IPS DF 4.7 (cell line): ENCODE results near the gene WDR43.

ENCODE experiments used
- DNase-seq: peaks from one replicate; pipeline ENCODE4 v3.0.0-alpha.2; 2013; ENCODE audit warnings: low spot score; ENCODE audit errors: extremely low read depth

Gene WDR43

DNA sequence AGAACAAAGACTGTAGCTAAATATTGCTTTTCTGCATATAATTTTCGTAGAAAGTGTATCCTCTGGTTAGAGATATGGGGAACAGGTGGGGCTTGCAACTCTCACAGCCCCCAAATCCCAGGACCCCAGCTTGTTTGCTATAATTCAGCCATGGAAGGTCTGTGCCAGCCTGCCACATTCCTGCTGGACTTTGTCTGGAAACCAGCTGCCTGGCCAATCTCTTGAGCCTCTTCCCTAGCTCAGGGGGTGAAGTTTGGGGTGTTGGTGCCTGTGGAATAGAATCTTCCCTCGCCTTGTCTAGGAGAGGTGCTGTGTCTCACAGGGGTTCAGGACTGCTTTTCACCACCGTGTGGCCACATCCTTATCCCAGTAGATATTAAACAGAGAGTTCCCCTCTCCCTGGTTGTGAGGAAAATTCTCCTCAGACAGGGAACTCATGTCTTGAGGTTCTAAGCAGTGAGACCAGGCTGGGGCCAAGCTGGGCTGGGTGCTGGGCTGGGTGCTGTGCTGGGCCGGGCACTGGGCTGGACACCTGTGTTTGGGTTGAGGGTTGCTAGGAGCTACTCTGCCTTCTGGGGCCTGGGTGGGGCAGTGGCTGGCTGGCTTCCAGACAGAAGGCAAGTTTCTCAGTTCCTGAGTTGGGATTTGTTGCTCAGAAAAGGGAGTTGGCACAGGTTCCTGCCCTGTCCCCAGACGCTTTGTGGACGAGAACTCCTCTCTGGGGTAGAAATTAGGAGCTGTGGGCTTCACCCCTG is 98.9 kb downstream of the WDR43 start:
- no peak for DNase-seq

DNA sequence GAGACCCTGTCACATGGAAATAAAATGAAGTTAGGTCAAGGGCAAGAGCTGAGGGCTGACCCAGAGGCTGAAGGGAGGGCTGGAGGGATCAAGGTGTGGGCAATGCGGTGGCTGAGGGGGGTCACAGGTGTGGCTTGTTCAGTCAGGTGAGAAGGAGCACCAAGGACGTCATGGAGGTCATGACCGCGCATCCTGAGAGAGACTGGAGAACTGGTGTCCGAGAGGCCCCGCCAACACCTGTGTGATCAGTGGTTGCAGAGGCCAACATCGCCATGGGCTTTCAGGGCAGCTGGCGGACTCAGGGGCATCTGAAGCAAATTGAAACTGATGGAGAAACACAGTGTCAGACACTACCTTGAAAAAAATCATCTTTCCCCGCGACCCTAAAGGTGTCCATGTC is 99.6 kb downstream of the WDR43 start:
- no peak for DNase-seq

DNA sequence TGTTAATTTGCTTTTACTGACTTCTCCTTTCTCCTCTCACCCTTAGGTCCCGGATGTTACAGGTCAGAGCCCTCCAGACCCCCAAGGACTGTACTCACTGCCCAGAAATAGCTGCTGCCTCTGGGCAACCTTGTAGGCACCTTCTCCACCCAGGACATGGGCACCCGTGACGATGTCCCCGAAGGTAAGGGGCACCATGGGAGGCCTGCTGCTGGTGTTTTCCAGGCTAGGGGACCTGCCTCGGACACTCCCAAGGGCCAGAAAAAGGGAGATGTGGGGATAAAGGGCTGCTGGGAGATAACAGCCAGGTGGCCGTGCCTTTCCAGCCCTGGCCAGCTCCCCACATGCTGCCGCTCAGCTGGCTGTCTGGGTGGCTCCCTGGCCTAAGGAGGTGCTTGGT is 100.2 kb downstream of the WDR43 start:
- no peak for DNase-seq

DNA sequence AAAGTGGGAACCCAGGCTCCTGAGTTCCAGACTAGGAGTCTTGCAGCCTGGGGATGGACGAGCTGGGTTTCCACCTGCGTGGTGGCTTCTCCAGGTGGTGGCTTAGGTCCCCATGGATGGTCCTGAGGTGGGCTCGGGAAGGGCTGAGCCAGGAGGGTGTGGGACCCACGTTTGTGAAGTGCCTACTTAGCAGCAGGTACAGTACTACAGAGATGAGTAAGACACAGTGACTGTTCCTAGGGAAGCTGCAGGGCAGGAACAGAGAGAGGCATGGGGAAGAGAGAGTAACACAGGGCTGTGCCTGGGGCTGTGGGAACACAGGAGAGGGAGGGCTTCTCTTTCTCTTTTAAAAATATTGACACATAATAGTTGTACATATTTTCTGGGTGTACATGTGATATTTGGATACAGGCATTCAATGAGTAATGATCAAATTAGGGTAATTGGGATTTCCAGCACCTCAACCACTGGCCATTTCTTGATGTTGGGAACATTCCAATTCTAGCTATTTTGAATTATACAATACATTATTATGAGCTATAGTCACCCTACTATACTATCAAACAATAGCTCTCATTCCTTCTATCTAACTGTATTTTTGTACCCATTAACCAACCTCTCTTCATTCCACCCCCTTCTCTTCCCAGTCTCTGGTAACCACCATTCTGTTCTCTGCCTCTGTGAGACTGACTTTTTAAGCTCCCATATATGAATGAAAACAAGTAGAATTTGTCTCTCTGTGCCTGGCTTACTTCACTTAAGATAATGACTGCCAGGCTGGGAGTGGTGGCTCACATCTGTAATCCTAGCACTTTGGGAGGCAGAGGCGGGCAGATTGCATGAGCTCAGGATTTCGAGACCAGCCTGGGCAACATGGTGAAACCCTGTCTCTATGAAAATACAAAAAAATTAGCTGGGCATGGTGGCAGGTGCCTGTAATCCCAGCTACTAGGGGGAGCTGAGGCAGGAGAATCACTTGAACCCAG is 101.6 kb downstream of the WDR43 start:
- DNase-seq, result no peak

DNA sequence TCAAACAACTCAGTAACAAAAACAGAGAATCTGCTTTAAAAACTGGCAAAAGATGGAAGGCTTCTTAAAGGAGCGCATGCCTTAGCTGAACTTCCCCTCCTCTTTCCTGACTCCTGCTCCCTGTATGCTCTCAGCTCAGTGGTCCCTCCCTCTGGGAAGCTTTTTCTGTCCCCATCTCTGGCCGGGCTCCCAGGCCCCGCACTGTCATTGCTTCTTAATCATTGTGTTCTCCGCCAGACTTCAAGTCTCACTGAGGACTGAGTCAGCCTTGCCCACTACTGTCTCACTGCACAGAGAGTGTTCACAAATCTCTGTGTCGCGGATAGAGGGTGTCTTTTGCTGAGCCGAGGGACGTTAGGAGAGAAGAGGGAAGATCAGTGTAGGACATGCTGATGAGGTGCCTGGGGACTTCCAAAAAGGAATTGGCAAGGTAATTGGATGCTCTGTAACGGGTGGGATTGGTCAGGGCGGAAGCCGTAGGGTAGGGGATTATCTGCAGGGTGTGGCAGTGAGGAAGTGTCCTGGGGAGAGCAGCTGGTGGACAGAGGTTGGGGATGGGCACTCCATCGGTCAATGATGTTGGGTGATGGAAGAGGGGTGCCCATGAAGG is 102.9 kb downstream of the WDR43 start:
- DNase-seq, result no peak
